Hematopoietic multipotent progenitor cell treated with erythropoietin and hydrocortisone succinate and interleukin-3 and kit ligand, for 8 days (in vitro differentiated cells): ENCODE results near the gene PRKAR1B.
"Not testable (repeated sequence)": the region's sequence is repeated elsewhere in the genome, so short reads cannot be mapped to it uniquely, and the experiment has no call there.

Experiments used
- DNase-seq: peaks from one replicate; pipeline ENCODE4 v3.0.0-alpha.2; 2015

Gene PRKAR1B

DNA sequence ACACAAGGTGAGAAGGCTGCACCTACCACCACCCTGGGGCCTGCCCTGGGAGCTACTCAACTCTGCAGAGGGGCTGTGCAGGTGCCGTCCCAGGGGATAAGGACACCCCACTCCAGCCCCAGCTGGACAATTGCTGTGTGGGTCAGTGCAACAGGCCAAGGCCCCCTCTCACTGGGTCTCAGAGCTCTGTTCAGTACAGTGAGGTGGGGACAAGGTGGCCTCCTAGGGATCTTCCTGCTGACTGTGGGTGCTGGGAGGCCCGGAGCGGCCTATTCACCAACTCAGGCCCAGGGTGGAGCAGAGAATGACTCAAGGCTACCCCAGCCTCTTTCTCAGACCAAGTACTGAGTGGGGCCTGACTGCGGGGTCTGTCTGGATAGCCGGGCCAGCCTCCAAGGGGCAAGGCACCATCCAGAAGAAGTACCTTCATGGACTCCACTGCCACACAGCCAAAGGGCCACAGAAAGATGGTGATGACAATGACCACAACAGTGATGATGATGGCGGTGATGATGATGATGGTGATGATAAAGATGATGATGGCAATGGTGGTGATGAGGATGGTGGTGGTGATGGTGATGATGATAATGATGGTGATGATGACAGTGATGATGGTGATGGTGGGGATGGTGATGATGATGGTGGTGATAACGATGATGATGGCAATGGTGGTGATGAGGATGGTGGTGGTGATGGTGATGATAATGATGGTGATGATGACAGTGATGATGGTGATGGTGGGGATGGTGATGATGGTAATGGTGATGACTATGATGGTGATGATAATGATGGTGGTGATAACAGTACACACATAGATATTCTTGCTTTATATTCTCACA lies 60.4 kb downstream of the PRKAR1B start:
- DNase-seq, result no peak

DNA sequence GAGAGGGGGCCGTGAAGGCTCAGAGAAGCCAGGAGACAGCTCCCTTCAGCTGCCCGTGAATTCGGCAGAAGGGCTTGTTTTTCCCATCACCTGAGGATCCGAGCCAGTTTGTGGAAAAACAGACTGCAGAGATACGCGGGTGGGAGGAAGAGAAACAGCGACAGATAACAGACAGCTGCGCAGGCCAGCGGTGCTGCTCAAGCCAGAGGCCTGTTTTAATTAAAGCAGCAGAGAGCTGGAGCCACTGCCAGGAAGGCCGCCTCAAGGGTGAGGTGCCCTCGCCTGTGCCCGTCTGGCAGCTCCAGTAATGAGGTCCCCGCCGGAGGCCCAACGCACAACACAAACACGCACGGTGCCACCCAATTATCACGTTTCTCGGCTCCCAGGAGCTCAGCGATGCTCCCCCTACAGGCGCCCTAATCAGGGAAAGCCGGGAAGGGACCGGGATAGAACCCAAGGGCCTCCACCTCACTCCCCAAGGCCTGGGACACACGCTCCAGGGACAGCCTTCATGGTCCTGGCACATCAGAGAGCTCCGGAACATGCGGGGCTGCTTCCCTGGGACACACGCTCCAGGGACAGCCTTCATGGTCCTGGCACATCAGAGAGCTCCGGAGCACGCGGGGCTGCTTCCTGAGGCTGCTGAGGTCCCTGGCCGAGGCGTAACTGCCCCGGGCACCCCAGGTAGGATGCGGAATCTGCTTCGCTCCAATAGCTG lies 61.2 kb downstream of the PRKAR1B start:
- DNase-seq, result no peak

DNA sequence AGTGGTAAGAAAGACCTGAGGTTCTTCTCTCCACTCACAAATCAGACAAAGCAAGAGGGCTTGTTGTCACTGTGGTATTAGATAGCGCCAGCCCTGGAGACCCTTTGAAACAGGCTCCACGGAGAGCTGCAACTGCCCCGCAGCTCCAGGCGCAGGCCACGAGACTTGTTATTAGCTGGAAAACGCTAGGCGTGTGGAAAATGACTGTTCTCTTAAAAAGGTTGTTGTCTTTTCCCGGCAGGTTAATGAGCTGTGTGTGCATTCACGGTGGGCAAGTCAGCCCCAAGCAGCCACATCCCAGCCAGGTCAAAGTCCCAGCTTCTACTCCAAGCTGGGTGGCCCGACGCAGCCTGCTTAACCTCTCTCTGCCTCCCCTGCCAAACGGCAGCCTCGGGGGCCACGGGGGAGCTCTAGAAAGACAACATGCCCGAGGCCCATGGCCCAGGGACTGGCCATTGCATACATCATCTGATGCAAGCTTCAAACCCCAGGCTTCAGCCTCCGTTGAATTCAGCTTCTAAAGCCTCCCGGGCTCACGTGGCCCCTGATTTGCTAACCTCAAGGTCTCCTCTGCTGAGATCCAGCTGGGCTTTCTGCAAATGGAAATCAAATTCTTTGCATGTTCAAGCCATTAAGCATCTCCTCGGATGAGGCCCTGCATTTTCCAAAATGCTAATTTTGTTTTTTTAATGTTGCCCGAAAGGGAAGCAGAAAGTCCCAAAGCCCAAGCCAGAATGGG lies 61.9 kb downstream of the PRKAR1B start:
- DNase-seq, result no peak

DNA sequence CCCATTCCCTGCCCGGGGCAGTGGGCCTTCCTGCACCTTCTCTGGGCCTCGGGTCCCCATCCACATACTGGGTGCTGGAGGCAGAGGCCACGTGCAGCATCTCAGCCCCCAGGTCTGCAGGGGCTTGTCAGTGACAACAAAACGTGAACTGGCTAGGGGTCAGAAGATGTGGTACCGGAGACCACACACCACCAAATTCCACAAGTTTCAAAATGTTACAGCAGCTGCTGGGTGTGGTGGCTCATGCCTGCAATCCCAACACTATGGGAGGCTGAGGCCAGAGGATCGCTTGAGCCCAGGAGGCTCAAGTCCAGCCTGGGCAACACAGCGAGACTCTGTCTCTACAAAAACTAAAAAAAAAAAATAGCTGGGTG lies 62.7 kb downstream of the PRKAR1B start:
- DNase-seq, result no peak

DNA sequence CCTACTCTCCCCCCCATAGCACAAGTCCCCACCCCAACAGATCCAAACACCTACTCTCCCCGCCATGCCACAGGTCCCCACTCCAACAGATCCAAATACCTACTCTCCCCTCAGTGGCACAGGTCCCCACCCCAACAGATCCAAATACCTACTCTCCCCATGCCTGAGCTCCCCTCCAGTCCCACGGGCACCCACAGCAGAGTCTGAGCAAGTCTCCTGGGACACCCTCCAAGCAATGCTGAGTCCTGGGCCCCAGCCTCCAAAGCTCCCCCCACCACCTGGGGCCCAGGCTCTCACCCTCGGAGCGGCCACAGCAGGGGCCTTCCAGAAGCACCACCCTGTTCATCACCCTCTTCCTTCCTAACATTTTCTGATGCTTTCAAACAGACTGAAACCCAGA lies 64.5 kb downstream of the PRKAR1B start:
- no peak for DNase-seq

DNA sequence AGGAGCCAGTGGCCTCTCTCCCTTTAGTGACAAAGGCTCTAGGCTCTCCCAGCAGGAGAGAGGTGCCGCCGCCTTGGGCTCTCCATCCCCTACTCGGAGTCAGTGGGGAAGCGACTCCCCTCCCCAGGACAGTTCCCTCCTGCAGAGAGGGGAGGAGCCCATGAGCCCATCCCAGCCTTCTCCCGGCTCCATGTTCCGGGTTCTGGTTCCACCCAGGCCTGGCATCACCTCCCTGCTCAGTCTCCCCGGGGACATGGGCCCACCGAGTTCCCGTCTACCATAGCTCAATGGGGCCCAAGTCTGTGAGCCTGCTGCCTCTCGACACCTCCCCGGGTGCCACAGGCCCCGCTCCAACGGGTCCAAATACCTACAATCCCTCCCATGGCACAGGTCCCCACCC lies 67.1 kb downstream of the PRKAR1B start:
- DNase-seq, result no peak

DNA sequence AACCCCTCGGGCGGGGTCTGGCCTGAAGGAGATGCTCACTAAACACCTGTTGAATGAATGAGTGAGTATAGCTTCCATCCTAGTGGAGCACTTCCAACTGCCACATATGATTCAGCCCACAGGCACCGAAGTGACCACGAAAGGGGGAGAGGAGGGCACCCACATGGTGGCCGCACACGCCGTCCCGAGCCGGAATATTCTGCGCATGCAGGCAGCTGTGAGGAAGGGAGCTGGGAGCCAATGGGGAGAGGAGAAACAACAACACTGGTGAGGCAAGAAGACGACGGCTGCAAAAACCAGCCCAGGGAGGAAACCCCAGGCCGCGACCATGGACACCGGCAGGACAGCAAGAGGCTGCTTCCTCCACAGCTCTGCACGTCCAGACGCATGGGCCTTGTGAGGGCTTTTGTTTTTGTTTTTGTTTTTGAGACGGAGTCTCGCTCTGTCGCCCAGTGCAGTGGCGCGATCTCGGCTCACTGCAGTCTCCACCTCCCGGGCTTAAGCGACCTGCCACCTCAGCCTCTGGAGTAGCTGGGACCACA lies 67.7 kb downstream of the PRKAR1B start:
- no peak for DNase-seq

DNA sequence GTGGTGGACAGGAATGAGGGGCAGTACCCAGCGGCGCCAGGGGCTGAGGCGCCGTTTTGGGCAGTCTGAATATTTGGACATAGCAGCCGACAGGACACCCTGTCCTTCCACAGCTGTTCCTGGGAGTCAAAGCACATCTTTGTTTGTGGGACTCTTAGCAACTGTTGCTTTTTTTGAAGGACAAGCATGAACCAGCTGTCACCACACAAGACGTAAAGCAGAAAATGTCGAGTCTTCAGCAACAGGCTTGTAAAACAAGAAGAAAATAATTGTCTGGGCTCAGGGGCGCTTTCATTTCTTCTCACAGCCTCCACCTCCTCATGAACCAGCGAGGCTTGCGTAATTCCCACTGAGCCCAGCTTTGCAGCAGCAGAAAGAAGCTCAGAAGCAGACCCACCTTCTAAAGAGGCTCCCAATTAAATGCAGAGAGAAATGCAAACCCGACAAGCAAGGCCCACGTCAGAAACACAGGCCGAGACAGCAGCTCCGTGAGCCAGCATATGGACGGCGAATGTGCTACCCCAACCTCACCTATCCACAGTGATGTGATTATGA lies 69.4 kb downstream of the PRKAR1B start:
- no peak for DNase-seq

DNA sequence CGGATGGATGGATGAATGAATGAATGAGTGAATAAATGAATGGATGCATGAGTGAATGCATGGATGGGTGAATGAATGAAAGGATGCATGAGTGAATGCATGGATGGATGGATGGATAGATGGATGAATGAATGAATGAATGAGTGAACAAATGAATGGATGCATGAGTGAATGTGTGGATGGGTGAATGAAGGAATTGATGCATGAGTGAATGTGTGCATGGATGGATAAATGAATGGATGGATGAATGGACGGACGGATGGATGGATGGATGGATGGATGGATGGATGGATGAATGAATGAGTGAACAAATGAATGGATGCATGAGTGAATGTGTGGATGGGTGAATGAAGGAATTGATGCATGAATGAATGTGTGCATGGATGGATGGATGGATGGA lies 70.1 kb downstream of the PRKAR1B start:
- DNase-seq, result not testable (repeated sequence)

DNA sequence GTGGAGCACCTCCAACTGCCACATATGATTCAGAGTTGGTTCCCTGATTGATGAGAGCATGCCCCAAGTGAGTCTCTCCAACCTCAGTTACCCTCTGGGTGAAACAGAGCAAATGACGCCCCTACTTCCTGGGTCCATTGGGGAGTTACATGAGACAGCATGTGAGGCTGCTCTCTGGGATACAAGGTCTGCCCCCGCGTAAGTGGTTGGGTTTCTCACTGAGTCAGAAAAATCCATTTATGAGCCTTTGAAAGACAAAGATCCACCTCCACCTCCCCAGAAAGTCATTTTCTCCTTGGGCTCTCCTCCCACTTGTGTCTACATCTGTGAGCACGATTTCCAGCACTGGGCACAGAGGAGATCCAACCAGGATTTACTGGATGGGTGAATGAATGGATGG lies 71.3 kb downstream of the PRKAR1B start:
- no peak for DNase-seq

DNA sequence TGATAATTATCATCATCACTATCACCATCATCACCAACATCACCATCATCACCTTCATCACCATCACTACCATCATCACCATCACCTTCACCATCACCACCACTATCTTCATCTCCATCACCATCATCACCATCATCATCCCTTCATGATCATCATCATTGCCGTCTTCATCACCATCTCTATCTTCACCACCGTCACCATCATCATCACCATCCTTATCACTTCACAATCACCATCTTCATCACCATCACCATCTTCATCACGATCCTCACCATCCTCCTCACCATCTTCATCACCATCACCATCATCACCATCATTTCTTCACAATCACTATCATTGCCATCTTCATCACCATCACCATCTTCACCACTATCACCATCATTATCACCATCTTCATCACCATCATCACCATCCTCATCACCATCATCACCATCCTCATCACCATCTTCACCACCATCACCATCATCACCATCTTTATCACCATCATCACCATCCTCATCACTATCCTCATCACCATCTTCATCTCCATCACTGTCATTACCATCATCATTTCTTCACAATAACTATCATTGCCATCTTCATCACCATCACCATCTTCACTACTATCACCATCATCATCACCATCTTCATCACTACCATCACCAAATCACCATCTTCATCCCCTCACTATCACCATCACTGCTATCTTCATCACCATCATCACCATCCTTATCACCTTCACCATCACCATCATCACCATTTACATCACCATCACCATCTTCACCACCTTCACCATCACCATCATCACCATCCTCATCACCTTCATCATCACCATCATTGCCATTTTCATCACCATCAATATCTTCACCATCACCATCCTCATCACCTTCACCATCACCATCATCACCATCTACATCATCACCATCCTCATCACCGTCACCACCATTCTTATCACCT lies 73.0 kb downstream of the PRKAR1B start:
- DNase-seq, result no peak

DNA sequence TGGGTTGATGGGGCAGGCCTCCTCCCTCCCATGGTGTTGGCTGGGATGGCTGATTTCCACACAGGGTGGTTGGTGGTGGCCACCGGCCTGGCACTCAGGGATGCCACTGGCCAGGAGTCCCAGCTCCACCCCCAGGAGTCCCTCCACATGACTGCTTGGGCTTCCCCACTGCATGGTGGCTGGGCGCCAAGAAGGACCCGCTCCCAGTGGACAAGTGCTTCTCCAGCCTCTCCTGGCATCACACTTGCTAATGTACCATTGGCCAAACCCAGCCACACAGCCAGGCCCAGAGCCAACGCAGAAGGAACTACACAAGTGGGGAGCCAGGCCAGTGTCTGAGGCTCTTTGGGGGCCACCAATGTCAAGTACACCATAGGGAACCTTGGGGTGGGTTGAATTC lies 74.2 kb downstream of the PRKAR1B start:
- no peak for DNase-seq

DNA sequence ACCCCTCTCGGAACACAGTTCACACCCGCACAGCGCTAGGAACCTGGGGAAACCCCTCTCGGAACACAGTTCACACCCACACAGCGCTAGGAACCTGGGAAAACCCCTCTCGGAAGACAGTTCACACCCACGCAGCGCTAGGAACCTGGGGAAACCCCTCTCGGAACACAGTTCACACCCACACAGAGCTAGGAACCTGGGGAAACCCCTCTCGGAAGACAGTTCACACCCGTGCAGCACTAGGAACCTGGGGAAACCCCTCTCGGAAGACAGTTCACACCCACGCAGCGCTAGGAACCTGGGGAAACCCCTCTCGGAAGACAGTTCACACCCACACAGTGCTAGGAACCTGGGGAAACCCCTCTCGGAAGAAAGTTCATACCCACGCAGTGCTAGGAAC lies 74.9 kb downstream of the PRKAR1B start:
- DNase-seq, result not testable (repeated sequence)

DNA sequence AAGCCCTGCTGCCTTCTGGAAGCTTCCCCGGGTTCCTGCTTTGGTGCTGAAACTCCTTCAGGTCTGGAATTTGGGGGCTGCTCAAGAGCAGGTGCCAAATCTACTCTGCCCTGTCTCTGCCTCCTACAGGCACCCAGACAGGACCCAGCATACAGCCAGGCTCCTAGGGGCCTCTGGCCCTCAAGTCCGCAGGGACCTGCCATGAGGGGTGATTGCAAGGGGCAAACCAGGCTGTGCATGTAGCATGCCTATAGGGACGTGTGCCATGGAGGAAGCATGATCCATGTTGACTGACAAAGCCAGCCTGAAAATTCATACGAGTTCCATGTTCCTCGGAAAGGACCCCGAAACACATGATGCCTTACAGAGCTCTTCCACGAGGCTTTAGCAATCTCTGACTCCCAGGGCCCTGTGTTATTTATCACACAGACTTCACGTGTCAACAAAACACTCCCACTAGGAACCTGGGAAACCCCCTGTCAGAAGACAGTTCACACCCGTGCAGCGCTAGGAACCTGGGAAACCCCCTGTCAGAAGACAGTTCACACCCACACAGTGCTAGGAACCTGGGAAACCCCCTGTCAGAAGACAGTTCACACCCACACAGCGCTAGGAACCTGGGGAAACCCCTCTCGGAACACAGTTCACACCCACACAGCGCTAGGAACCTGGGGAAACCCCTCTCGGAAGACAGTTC lies 75.9 kb downstream of the PRKAR1B start:
- DNase-seq, result no peak

DNA sequence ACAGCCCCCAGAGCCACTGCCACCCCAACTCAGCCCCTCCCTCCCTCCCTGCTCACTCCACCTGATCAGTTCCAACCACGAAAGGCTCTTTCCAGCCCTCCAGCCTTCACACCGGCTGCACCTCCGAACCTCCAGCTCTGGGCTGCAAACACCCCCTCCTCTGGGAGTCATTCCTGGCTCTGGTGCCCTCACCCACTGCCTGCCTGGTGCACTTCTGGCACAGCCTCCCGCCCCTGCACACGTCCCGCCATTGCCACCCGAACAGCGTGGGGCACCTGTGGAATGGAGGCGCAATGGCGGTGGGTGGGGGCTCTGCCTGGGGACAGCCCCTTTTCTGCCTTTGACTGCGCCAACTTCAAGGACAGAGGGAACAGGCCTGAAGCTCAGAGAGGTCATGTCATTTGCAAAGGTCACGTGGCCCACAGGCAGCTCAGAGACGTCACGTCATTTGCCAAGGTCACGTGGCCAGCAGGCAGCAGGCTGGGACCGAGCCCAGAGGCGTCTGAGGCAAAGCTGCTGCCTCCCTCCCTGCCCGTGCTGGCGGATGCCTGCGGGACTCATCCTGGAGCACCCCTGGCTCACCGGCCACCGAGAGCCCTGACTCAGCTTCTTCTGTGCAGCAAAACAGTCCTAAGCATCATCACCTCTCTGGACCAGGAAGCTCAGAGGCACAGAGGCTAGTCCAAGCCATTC lies 76.6 kb downstream of the PRKAR1B start:
- no peak for DNase-seq

DNA sequence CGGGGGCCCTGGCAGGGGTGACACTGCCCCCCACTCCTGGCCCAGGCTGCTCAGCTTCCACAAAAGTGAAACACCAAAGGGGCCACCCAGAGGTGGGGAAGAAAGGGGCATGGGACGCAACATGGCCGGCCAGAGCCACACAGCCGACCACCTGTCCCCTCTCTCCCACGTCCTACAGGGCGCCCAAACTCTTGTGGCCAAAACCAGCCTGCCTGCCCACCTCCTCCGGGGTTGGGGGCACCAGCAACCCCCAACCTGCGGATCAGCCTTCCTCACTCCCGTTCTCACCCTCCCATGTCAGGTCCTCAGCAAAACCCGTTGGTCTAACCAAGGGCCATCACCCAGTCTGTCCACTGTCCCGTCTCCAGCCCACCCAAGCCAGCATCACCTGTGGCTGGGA lies 80.1 kb downstream of the PRKAR1B start:
- no peak for DNase-seq

DNA sequence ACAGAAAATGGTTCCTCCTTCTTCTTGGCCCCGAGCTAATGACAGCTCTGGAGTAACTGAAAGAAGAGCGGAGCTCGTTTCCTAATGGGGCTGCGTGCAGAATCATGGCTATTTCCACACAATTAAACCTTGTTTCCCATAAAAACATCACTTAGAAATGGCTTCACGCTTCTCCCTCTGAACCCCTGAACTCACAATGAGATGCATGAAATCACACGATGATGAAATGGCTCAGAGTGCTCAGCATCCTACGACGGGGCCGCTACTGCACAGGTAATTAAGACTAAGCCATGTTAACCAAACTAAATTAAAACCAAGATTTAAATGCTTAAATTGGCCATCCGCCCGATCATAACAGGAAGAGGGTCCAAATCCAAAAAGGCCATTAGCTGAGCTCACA lies 80.6 kb downstream of the PRKAR1B start:
- DNase-seq, result no peak

DNA sequence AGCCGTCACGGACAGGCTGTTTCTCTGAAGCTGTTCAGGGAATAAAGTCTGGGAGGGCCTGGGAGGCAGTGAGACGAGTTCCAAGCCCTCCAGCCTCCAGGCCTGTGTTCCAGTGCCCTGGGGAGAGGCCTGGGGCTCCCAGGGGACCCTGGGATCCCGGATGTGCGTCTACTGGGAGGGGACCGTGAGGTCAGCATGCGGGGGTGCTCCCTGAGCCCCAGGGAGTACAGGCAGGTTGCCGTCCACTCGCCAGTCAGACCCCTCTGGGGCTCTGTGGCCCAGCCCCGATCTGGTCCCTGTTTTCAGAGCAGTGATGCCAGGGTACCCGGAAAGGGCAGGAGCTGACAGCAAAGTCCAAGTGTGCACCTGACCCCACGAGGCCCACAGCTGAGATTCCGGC lies 81.5 kb downstream of the PRKAR1B start:
- DNase-seq, result no peak

DNA sequence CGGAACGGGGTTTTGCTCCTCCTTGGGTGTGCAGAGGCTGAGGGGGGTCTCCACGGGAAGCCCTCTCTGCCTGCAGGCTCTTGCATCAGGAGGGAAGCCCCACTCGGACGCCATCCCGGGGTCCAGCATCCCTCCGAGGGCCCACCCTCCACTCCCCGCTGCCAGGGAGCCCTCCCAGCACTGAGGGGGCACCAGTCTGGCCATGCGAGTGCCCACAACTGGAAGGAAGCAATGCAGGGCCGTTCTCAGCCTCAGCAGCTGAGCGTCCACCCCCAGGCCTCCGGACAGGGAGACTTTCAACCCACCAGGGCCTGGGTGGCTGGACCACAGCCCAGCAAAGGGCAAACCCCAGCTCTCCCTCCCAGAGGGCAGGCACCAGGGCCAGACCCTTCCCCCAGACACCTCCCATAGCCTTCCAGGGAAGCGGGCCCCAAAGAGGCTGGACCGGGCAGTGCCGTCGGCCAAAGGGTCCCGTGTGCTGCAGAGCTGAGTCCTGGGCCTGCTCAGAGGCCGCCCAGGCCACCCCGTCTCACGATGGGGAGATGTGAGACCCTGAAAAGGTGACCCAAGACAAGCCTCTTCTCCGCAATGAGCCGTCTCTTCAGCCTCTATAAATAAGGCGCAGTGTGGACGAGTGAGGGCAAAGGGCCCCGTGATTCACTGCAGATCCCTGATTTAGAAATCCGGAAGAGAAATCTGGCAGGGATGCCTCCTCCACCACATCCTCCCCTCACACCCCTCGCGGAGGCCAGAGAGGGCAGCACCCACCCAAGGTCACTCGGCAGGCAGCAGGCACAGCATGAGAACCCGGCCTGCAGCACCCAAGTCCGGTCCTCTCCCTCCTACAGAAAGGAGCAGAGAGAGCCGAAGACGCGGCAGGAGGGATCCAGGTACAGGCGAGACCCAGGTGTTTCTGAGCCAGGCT lies 82.4 kb downstream of the PRKAR1B start:
- DNase-seq, result no peak

DNA sequence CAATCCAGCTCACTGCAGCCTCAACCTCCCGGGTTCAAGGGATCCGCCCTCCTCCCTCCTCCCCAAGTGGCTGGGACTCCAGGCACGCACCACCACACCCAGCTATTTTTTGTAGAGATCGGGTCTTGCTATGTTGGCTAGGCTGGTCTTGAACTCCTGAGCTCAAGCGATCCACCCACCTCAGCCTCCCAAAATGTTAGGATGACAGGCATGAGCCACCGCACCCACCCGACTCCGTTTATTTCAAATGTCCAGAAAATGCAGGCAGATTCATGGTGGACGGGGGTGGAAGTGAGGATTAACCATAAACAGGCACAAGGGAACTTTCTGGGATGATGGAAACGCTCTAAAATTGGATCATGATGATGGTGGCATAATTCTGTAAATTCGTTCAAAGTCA lies 85.1 kb downstream of the PRKAR1B start:
- no peak for DNase-seq
